Panc1 (cell line): ENCODE data around the gene FSIP1. TPM values are rescaled to one million over a fixed set of nuclear protein-coding genes. Genes with fewer than 3 reads are reported as not detected.

Experiments used
- ATAC-seq: fragments of 200-7000 bp; cut with Tn5 transposase; 2 replicates; pipeline ENCODE4 v1.9.1; 2020; ENCODE audit warnings: mild to moderate bottlenecking, moderate library complexity
- BruUV-seq: library from RNA; stranded (reverse); fragments of 400-500 nt; replicated peaks from 2 replicates; lab custom pipeline; 2021; lab: Mats Ljungman, UMichigan
- CTCF ChIA-PET: fragments of 300-600 bp; sonication (Branson Sonifier 250); formaldehyde crosslinking; loops from one replicate; lab custom pipeline; 2022; ENCODE audit warnings: antibody characterized with exemption; lab: Charles Lee
- POLR2A ChIA-PET: fragments of 300-600 bp; sonication (Branson Sonifier 250); formaldehyde crosslinking; loops from one replicate; lab custom pipeline; 2022; ENCODE audit warnings: antibody characterized with exemption; lab: Charles Lee
- DNase-seq: peaks from one replicate; pipeline ENCODE4 v3.0.0-alpha.2; 2010; ENCODE audit warnings: low read depth, low spot score
- H3K27ac ChIP-seq: 2 replicates; pipeline ENCODE4 v1.5.1; 2011; ENCODE audit warnings: mild to moderate bottlenecking, low read length, inconsistent platforms
- H3K27me3 ChIP-seq: fragments of 200-500 bp; sonication (Bioruptor generic); 2 replicates; pipeline ENCODE4 v1.6.0; 2014; ENCODE audit warnings: low read length, inconsistent platforms; ENCODE audit not compliant: control insufficient read depth, insufficient read depth
- H3K36me3 ChIP-seq: fragments of 200-500 bp; sonication (Bioruptor generic); 2 replicates; pipeline ENCODE4 v1.5.1; 2014; ENCODE audit warnings: inconsistent platforms, mild to moderate bottlenecking, low read length, moderate library complexity; ENCODE audit not compliant: control insufficient read depth, insufficient read depth
- H3K4me1 ChIP-seq: 2 replicates; pipeline ENCODE4 v1.5.1; 2011; ENCODE audit warnings: inconsistent platforms, mild to moderate bottlenecking, low read length, moderate library complexity; ENCODE audit not compliant: control insufficient read depth, insufficient read depth
- H3K4me3 ChIP-seq, 2 experiments: 2 replicates each; pipeline ENCODE4 v1.5.1; 2011 to 2012; ENCODE audit warnings: low read depth in 2 of 2, low read length in 2 of 2, mild to moderate bottlenecking in 2 of 2, inconsistent platforms in 1 of 2, moderate library complexity in 1 of 2
- H3K9me3 ChIP-seq: fragments of 200-500 bp; sonication (Bioruptor generic); 2 replicates; pipeline ENCODE4 v1.5.1; 2014; ENCODE audit warnings: low read depth, mild to moderate bottlenecking, inconsistent platforms, low read length, moderate library complexity; ENCODE audit not compliant: control insufficient read depth, insufficient read depth
- CTCF ChIP-seq: fragments of 450-650 bp; IDR thresholded peaks from 2 replicates; pipeline ENCODE4 v1.5.1; 2017; ENCODE audit warnings: mild to moderate bottlenecking
- POLR2AphosphoS5 ChIP-seq: IDR thresholded peaks from 2 replicates; pipeline ENCODE4 v1.6.1; 2012; ENCODE audit warnings: mild to moderate bottlenecking, low read depth, low read length, moderate library complexity
- REST ChIP-seq, 2 experiments: IDR thresholded peaks; 2 replicates each; pipeline ENCODE4 v1.6.1; 2011 to 2012; ENCODE audit warnings: low read depth in 2 of 2, control low read depth in 1 of 2, low read length in 1 of 2, mild to moderate bottlenecking in 1 of 2, moderate library complexity in 1 of 2; ENCODE audit not compliant: insufficient read depth in 1 of 2
- SIN3A ChIP-seq: IDR thresholded peaks from 2 replicates; pipeline ENCODE4 v1.6.1; 2012; ENCODE audit warnings: low read depth, mild to moderate bottlenecking, low read length, moderate library complexity, borderline replicate concordance; ENCODE audit not compliant: insufficient read depth
- TCF7L2 ChIP-seq: IDR thresholded peaks from 2 replicates; pipeline ENCODE4 v1.6.1; 2011; ENCODE audit warnings: mild to moderate bottlenecking, low read depth, low read length, inconsistent platforms
- in situ Hi-C: cut with HindIII; loops from 2 replicates; pipeline ENCODE4 v1.10.0; 2016; ENCODE audit warnings: low sequenced_read_pairs, low pct_unique_long_range_greater_than_20kb
- intact Hi-C: fragments of 100-400 bp; cut with micrococcal nuclease; formaldehyde crosslinking; loops from one replicate; pipeline ENCODE4 v1.10.0; 2022; ENCODE audit not compliant: unreplicated experiment
- total RNA-seq: library from RNA; stranded (reverse); gene quantifications from one replicate; pipeline ENCODE4 v1.2.1, GENCODE V29; 2021; ENCODE audit not compliant: unreplicated experiment

The FSIP1 gene
- total RNA-seq, 1 experiment from 2014 or later: 1.4 TPM

- Histone ChIP-seq H3K27me3 (no peaks in the 10 kb centered on the region), H3K4me3 (no peak overlapping the region), H3K9me3 (no peaks in the 10 kb centered on the region), H3K27ac (no peak overlapping the region), H3K36me3 (no peaks in the 10 kb centered on the region), H3K4me1 (no peaks in the 10 kb centered on the region)
- DNase-seq (no peak), ATAC-seq (no peak)
- in situ Hi-C loops: no loop called here
- no TSS peak for BruUV-seq
- no peak for TF ChIP-seq TCF7L2
- no peak for TF ChIP-seq REST (IDR thresholded peaks at IDR 0.05; ENCODE audit: insufficient read depth in 1 of 2, low read depth in 2 of 2, low read length in 1 of 2)
- TF ChIP-seq POLR2AphosphoS5: no peak
- TF ChIP-seq CTCF: no peak
- no peak for TF ChIP-seq SIN3A
- intact Hi-C loops: no loop called here
- POLR2A ChIA-PET: no interaction called here
- CTCF ChIA-PET: no interaction called here
Observed at GRCh38 chr15:39565851-39566250, 216.8 kb downstream of the FSIP1 start.

- H3K4me3 ChIP-seq: no peak overlapping the region
- no peaks in the 10 kb centered on the region for H3K36me3 ChIP-seq
- ATAC-seq (no peak), DNase-seq (no peak)
- ChIA-PET POLR2A (no interaction called here), CTCF (interaction anchor here (0.5 kb wide), 1 partner anchor 292 kb away, joined by 6 read pairs; no protein-coding TSS in a partner anchor)
- BruUV-seq: no TSS peak
- H3K27ac ChIP-seq: no peak overlapping the region
- intact Hi-C loops: no loop called here
- no peaks in the 10 kb centered on the region for H3K4me1 ChIP-seq
- in situ Hi-C loops: no loop called here
- no peaks in the 10 kb centered on the region for H3K27me3 ChIP-seq
- TF ChIP-seq CTCF: no peak
- no peak for TF ChIP-seq SIN3A
- TF ChIP-seq REST (IDR thresholded peaks at IDR 0.05; ENCODE audit: insufficient read depth in 1 of 2, low read depth in 2 of 2, low read length in 1 of 2): no peak
- no peak for TF ChIP-seq TCF7L2
- TF ChIP-seq POLR2AphosphoS5: no peak
- H3K9me3 ChIP-seq: no peaks in the 10 kb centered on the region
Observed at GRCh38 chr15:39564972-39565665, 217.5 kb downstream of the FSIP1 start.
